ENCODE measurements around the gene LYRM4. TPM values are rescaled to one million over a fixed set of nuclear protein-coding genes. Genes with fewer than 3 reads are reported as not detected.
A peak's percentile ranks its signal among the peaks of the same experiment; 100 is the strongest.

The LYRM4 gene
- total and polyA plus RNA-seq, 12 donors = 18.3 to 33.0 (median 24.5) TPM

GRCh38 chr6:5213836-5214235 is 46.9 kb downstream of the LYRM4 start:
- WGBS, 2 donors = 49 to 57% methylated on average over 8 of the region's 8 CpGs
- TF ChIP-seq CTCF (IDR thresholded peaks at IDR 0.05) = peak in 7 of 9 donors; percentile 27 to 57 (median 34)
- Histone ChIP-seq H3K9me3 (no peaks in the 10 kb centered on the region), H3K36me3 (peaks cover 0 to 21% (median 0%) of the 10 kb centered on the region in 9 donors), H3K27me3 (no peaks in the 10 kb centered on the region), H3K27ac (peak overlapping the region in 6 of 10 donors; percentile 7 to 38 (median 32)), H3K4me3 (no peak overlapping the region), H3K4me1 (peaks cover 0 to 48% (median 21%) of the 10 kb centered on the region in 9 donors)
- ATAC-seq = peak; percentile 71 to 95 (median 90)
- peak; percentile 29 to 33 for DNase-seq
- intact Hi-C loops (cut with DNase I) = loop anchor here in 9 of 10 donors (1.0 to 10.0 kb wide), 9 partner anchors 67 to 191 kb away; no protein-coding TSS in a partner anchor

- ATAC-seq = no peak
- Histone ChIP-seq H3K4me1 (peaks cover 3 to 63% (median 41%) of the 10 kb centered on the region in 9 donors), H3K4me3 (no peak overlapping the region), H3K27ac (no peak overlapping the region), H3K9me3 (no peaks in the 10 kb centered on the region), H3K36me3 (peaks cover 0 to 17% (median 0%) of the 10 kb centered on the region in 9 donors), H3K27me3 (no peaks in the 10 kb centered on the region)
- intact Hi-C loops (cut with DNase I) = loop anchor here in 8 of 10 donors (5.0 to 10.0 kb wide), 6 partner anchors 64 to 193 kb away; no protein-coding TSS in a partner anchor
- no peak for TF ChIP-seq CTCF (IDR thresholded peaks at IDR 0.05)
- DNase-seq = no peak
- WGBS, 2 donors = 92 to 98% methylated on average over 1 of the region's 1 CpG
These were observed 49.3 kb downstream of the LYRM4 start for GRCh38 chr6:5211492-5211891.

GRCh38 chr6:5208471-5208971 is 52.2 kb downstream of the LYRM4 start:
- Histone ChIP-seq H3K27ac (peak overlapping the region in 6 of 10 donors; percentile 13 to 92 (median 84)), H3K4me1 (peaks cover 16 to 75% (median 59%) of the 10 kb centered on the region in 9 donors), H3K27me3 (no peaks in the 10 kb centered on the region), H3K4me3 (no peak overlapping the region), H3K9me3 (no peaks in the 10 kb centered on the region), H3K36me3 (peaks cover 0 to 8% (median 0%) of the 10 kb centered on the region in 9 donors)
- no peak for TF ChIP-seq CTCF (IDR thresholded peaks at IDR 0.05)
- intact Hi-C loops (cut with DNase I) = loop anchor here in 2 of 10 donors (10.0 kb wide), 2 partner anchors 64 to 154 kb away; no protein-coding TSS in a partner anchor
- no peak for DNase-seq
- 61% methylated on average over 5 of the region's 5 CpGs for whole genome bisulfite sequencing, 2 donors
- no peak for ATAC-seq

GRCh38 chr6:5208057-5208456 is 52.7 kb downstream of the LYRM4 start:
- intact Hi-C loops (cut with DNase I) = loop anchor here in 2 of 10 donors (10.0 kb wide), 2 partner anchors 63 to 153 kb away; no protein-coding TSS in a partner anchor
- no peak for TF ChIP-seq CTCF (IDR thresholded peaks at IDR 0.05)
- Histone ChIP-seq H3K27ac (peak overlapping the region in 7 of 10 donors; percentile 13 to 92 (median 85)), H3K27me3 (no peaks in the 10 kb centered on the region), H3K9me3 (no peaks in the 10 kb centered on the region), H3K4me1 (peaks cover 16 to 75% (median 61%) of the 10 kb centered on the region in 9 donors), H3K4me3 (no peak overlapping the region), H3K36me3 (peaks cover 0 to 4% (median 0%) of the 10 kb centered on the region in 9 donors)
- DNase-seq = no peak
- WGBS, 2 donors = 64 to 76% methylated on average over 2 of the region's 2 CpGs
- ATAC-seq = no peak

All from heart right ventricle (tissue), 16 donors.